ENCODE results near the gene ACD. TPM values are rescaled to one million over a fixed set of nuclear protein-coding genes. Genes with fewer than 3 reads are reported as not detected.

ACD gene
- total RNA-seq, 1 donor from 2014 or later, result 21.3 TPM

DNA sequence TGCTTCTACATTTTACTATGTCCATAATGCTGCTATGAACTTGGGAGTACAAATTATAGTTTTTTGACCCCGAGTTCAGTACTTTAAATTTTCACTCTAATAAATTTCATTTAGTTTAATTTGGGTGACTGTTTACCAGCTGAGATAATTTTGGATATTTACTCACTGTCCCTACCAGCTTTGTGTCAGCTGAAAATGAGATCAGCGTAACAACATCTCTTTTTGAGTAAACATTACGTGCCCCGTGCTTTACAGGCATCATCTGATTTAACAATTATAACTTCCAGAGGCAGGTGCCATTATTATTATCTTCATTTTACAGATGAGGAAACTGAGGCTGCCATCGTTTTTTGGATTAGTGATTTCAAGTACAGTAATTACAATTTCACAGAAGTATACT is 44.0 kb upstream of the ACD start:
- no peaks in the 10 kb centered on the region for H3K9me3 Mint-ChIP-seq (ENCODE audit: unreplicated experiment)
- TF ChIP-seq, protein P1, sequence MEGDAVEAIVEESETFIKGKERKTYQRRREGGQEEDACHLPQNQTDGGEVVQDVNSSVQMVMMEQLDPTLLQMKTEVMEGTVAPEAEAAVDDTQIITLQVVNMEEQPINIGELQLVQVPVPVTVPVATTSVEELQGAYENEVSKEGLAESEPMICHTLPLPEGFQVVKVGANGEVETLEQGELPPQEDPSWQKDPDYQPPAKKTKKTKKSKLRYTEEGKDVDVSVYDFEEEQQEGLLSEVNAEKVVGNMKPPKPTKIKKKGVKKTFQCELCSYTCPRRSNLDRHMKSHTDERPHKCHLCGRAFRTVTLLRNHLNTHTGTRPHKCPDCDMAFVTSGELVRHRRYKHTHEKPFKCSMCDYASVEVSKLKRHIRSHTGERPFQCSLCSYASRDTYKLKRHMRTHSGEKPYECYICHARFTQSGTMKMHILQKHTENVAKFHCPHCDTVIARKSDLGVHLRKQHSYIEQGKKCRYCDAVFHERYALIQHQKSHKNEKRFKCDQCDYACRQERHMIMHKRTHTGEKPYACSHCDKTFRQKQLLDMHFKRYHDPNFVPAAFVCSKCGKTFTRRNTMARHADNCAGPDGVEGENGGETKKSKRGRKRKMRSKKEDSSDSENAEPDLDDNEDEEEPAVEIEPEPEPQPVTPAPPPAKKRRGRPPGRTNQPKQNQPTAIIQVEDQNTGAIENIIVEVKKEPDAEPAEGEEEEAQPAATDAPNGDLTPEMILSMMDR (IDR thresholded peaks at IDR 0.05), result no peak
- no peaks in the 10 kb centered on the region for H3K36me3 Mint-ChIP-seq (ENCODE audit: unreplicated experiment)
- DNase-seq (ENCODE audit: extremely low spot score, unreplicated experiment), result no peak
- no peak overlapping the region for H3K4me3 Mint-ChIP-seq (ENCODE audit: unreplicated experiment)
- peaks cover 7% of the 10 kb centered on the region for H3K4me1 Mint-ChIP-seq (ENCODE audit: unreplicated experiment)
- H3K27ac Mint-ChIP-seq (ENCODE audit: unreplicated experiment), result no peak overlapping the region
- no peaks in the 10 kb centered on the region for H3K27me3 Mint-ChIP-seq (ENCODE audit: unreplicated experiment)

- Mint-ChIP-seq H3K27me3 (ENCODE audit: unreplicated experiment) (no peaks in the 10 kb centered on the region), H3K27ac (ENCODE audit: unreplicated experiment) (peak overlapping the region; percentile 10), H3K4me1 (ENCODE audit: unreplicated experiment) (peaks cover 7% of the 10 kb centered on the region), H3K36me3 (ENCODE audit: unreplicated experiment) (peaks cover 1% of the 10 kb centered on the region), H3K4me3 (ENCODE audit: unreplicated experiment) (no peak overlapping the region), H3K9me3 (ENCODE audit: unreplicated experiment) (no peaks in the 10 kb centered on the region)
- TF ChIP-seq, protein P1 (IDR thresholded peaks at IDR 0.05), result no peak
- DNase-seq (ENCODE audit: extremely low spot score, unreplicated experiment), result no peak
Measured at GRCh38 chr16:67703626-67704025, 43.6 kb upstream of the ACD start.

DNA sequence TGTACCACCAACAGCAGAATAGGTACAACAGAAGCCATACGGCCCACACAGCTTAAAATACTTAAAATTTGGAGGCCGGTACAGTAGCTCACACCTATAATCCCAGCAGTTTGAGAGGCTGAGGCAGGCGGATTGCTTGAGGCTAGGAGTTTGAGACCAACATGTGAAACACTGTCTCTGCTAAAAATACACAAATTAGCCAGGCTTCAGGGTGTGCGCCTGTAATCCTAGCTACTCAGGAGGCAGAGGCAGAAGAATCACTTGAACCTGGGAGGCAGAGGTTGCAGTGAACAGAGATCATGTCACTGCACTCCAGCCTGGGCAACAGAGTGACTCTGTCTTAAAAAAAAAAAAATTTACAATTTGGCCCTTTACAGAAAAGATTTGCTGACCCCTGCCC is 42.1 kb upstream of the ACD start:
- TF ChIP-seq, protein P1 (IDR thresholded peaks at IDR 0.05), result no peak
- Mint-ChIP-seq H3K4me3 (ENCODE audit: unreplicated experiment) (no peak overlapping the region), H3K27ac (ENCODE audit: unreplicated experiment) (no peak overlapping the region), H3K9me3 (ENCODE audit: unreplicated experiment) (no peaks in the 10 kb centered on the region), H3K4me1 (ENCODE audit: unreplicated experiment) (peaks cover 7% of the 10 kb centered on the region), H3K36me3 (ENCODE audit: unreplicated experiment) (peaks cover 3% of the 10 kb centered on the region), H3K27me3 (ENCODE audit: unreplicated experiment) (no peaks in the 10 kb centered on the region)
- DNase-seq (ENCODE audit: extremely low spot score, unreplicated experiment), result no peak

- H3K9me3 Mint-ChIP-seq (ENCODE audit: unreplicated experiment), result no peaks in the 10 kb centered on the region
- H3K4me3 Mint-ChIP-seq (ENCODE audit: unreplicated experiment), result no peak overlapping the region
- no peaks in the 10 kb centered on the region for H3K27me3 Mint-ChIP-seq (ENCODE audit: unreplicated experiment)
- H3K4me1 Mint-ChIP-seq (ENCODE audit: unreplicated experiment), result peaks cover 7% of the 10 kb centered on the region
- peaks cover 3% of the 10 kb centered on the region for H3K36me3 Mint-ChIP-seq (ENCODE audit: unreplicated experiment)
- TF ChIP-seq, protein P1 (IDR thresholded peaks at IDR 0.05), result no peak
- no peak for DNase-seq (ENCODE audit: extremely low spot score, unreplicated experiment)
- H3K27ac Mint-ChIP-seq (ENCODE audit: unreplicated experiment), result no peak overlapping the region
Measured at GRCh38 chr16:67701420-67701819, 41.4 kb upstream of the ACD start.

DNA sequence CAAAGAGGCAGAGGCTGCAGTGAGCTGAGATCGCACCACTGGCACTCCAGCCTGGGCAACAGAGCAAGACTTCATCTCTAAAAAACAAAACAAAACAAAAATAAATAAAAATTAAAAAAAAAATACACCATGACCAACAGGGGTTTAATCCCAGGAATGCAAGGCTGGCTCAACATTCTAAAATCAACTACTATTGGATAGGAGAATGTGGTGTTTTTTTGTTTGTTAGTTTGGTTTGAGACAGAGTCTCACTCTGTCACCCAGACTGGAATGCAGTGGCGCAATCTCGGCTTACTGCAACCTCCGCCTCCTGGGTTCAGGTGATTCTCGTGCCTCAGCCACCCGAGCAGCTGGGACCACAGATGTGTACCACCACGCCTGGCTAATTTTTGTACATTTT is 39.2 kb upstream of the ACD start:
- no peak overlapping the region for H3K27ac Mint-ChIP-seq (ENCODE audit: unreplicated experiment)
- H3K9me3 Mint-ChIP-seq (ENCODE audit: unreplicated experiment), result no peaks in the 10 kb centered on the region
- TF ChIP-seq, protein P1 (IDR thresholded peaks at IDR 0.05), result no peak
- peaks cover 3% of the 10 kb centered on the region for H3K36me3 Mint-ChIP-seq (ENCODE audit: unreplicated experiment)
- H3K27me3 Mint-ChIP-seq (ENCODE audit: unreplicated experiment), result no peaks in the 10 kb centered on the region
- H3K4me3 Mint-ChIP-seq (ENCODE audit: unreplicated experiment), result no peak overlapping the region
- DNase-seq (ENCODE audit: extremely low spot score, unreplicated experiment), result no peak
- H3K4me1 Mint-ChIP-seq (ENCODE audit: unreplicated experiment), result peaks cover 7% of the 10 kb centered on the region
